ENCODE results near the gene PIK3R4.

DNA sequence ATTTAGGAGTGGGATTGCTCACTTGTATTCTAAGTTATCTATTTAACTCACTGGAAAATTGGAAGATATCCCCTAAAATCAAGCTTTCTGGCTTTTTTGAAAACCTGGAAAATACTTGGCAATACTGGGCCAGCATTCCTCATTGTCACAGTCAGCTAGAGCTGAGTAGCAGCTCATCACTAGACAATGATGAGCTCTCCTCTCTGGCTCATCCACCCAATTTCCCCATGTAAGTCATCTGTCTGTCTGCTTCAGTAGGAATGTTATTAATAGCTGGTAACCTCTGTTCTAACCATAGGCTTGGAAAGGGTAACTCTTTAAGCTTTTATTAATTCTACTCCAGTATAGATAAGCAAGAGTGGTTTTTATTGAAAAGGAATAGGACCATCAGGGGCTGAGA lies 39.7 kb upstream of the PIK3R4 start:
- TF ChIP-seq POLR2AphosphoS5 (IDR thresholded peaks at IDR 0.05) = no peak
- TF ChIP-seq, protein P1, sequence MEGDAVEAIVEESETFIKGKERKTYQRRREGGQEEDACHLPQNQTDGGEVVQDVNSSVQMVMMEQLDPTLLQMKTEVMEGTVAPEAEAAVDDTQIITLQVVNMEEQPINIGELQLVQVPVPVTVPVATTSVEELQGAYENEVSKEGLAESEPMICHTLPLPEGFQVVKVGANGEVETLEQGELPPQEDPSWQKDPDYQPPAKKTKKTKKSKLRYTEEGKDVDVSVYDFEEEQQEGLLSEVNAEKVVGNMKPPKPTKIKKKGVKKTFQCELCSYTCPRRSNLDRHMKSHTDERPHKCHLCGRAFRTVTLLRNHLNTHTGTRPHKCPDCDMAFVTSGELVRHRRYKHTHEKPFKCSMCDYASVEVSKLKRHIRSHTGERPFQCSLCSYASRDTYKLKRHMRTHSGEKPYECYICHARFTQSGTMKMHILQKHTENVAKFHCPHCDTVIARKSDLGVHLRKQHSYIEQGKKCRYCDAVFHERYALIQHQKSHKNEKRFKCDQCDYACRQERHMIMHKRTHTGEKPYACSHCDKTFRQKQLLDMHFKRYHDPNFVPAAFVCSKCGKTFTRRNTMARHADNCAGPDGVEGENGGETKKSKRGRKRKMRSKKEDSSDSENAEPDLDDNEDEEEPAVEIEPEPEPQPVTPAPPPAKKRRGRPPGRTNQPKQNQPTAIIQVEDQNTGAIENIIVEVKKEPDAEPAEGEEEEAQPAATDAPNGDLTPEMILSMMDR (IDR thresholded peaks at IDR 0.05) = no peak
